Measurements from ENCODE around the gene DCLK2.

The DCLK2 gene

DNA sequence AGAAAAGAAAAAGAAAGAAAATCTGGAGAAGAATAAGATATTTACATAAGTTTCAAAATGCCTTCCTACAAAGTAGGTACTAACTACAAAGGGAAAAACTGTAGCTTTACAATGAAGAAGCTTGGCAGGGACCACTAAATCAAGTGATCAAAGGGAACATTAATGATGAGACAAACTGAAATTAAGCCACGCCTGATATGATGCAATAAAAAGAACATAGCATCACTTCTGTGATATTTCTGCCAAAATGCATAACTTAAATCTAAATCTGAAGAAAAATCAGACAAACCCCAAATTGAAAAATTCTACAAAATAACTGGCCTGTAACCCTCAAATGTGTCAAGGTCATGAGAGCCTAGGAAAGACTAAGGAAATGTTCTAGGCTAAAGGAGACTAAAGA lies 8.9 kb upstream of the DCLK2 start:
- no peak overlapping the region for H3K4me3 ChIP-seq (ENCODE audit: low read depth, low read length)
- no peak for DNase-seq
- in situ Hi-C loops (cut with HindIII; ENCODE audit: low pct_ligation_motif_present, low sequenced_read_pairs) = no loop called here
- no peaks in the 10 kb centered on the region for H3K27me3 ChIP-seq (replicated peaks)
- TF ChIP-seq, protein P1, sequence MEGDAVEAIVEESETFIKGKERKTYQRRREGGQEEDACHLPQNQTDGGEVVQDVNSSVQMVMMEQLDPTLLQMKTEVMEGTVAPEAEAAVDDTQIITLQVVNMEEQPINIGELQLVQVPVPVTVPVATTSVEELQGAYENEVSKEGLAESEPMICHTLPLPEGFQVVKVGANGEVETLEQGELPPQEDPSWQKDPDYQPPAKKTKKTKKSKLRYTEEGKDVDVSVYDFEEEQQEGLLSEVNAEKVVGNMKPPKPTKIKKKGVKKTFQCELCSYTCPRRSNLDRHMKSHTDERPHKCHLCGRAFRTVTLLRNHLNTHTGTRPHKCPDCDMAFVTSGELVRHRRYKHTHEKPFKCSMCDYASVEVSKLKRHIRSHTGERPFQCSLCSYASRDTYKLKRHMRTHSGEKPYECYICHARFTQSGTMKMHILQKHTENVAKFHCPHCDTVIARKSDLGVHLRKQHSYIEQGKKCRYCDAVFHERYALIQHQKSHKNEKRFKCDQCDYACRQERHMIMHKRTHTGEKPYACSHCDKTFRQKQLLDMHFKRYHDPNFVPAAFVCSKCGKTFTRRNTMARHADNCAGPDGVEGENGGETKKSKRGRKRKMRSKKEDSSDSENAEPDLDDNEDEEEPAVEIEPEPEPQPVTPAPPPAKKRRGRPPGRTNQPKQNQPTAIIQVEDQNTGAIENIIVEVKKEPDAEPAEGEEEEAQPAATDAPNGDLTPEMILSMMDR (IDR thresholded peaks at IDR 0.05; ENCODE audit: low read depth, low read length, missing control alignments) = no peak
- H3K27ac ChIP-seq = no peak overlapping the region
- H3K36me3 ChIP-seq (replicated peaks) = no peaks in the 10 kb centered on the region

DNA sequence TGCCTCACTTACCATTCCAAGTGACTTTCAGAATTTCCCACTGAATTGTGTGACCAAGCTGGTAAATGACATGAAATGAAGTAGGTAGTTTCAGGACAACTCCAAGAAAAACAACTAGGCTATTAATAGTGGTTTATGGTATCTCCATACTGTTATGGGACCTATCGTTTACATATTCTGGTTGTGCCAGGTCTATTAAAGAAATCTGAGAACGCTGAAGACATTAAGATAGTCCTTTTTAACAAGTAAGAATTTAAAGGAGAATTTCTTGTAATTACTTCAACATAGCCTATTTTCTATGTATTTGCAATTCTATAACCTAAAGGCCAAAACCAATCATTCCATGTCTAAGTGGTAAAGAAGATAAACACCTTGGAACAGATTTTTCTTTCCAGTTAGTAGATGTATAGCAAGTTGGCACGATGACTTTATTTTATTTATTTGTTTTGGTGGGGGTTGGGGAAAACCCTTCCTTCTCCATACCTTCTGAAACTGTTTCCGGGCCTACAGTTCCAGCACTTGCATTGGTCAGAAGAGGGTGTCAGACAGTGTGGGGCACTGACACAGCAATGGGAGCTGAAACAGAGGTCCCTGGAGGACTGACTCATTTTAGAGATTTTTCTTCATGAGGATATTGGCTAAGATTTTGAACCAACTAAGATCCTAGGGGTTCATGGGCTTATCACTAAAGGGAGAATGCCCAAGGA lies 7.6 kb upstream of the DCLK2 start:
- peak; percentile 77 for DNase-seq
- in situ Hi-C loops (cut with HindIII; ENCODE audit: low pct_ligation_motif_present, low sequenced_read_pairs) = no loop called here
- no peaks in the 10 kb centered on the region for H3K27me3 ChIP-seq (replicated peaks)
- TF ChIP-seq, protein P1 (IDR thresholded peaks at IDR 0.05; ENCODE audit: low read depth, low read length, missing control alignments) = no peak
- no peak overlapping the region for H3K27ac ChIP-seq
- H3K36me3 ChIP-seq (replicated peaks) = no peaks in the 10 kb centered on the region
- no peak overlapping the region for H3K4me3 ChIP-seq (ENCODE audit: low read depth, low read length)

DNA sequence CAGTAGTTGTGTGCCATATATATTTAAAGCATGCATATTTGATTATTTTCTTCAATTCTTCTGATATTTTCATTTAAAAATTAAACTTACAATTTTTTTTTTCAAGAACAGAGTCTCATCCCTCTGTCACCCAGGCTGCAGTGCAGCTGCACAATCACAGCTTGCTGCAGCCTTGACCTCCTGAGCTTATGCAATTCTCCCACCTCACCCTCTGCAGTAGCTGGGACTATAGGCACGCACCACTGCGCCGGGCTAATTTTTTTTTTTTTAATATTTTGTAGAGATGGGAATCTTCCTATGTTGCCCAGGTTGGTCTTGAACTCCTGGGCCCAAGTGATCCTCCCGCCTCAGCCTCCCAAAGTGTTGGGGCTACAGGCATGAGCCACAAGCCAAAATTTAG lies 5.8 kb upstream of the DCLK2 start:
- TF ChIP-seq, protein P1 (IDR thresholded peaks at IDR 0.05; ENCODE audit: low read depth, low read length, missing control alignments) = no peak
- H3K27me3 ChIP-seq (replicated peaks) = no peaks in the 10 kb centered on the region
- in situ Hi-C loops (cut with HindIII; ENCODE audit: low pct_ligation_motif_present, low sequenced_read_pairs) = no loop called here

DNA sequence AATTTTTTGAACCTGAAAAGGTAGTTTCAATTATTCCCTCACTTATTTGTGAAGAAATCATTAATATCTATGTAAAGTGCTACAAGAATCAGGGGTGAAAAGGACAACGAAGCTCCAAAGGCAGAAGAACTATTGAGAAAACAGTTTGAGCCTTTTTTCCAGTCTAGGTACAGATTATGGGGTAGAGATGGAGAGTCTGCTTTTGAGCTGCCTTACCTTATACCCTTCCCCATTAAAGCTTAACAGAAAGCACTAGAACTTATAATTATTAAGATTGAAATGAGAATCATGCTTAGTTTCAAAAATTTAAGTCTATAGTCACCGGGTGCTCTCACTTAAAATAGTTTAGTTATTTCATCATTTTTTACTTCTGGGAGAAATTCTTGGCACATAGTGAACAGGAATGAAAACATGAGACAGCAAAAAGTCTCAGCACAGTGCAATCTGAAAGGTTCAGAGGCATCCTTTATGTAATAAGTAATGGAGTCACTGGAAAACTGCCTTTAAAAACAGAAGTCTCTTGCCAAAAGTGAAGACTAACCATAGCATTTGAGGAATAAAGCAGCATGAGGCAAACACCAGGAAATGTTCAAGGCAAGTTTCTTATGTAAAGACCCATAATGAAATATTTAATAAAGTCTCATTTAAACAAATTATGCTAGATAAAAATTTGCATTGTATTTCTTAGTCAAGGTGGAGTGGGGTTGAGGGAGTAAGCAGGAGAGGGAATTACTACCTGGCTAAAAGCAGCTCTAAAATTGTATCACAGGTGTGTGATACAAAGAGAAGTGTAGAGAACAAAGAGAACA lies 5.1 kb upstream of the DCLK2 start:
- TF ChIP-seq, protein P1 (IDR thresholded peaks at IDR 0.05; ENCODE audit: low read depth, low read length, missing control alignments) = no peak
- in situ Hi-C loops (cut with HindIII; ENCODE audit: low pct_ligation_motif_present, low sequenced_read_pairs) = no loop called here
- no peak overlapping the region for H3K4me3 ChIP-seq (ENCODE audit: low read depth, low read length)
- no peaks in the 10 kb centered on the region for H3K27me3 ChIP-seq (replicated peaks)
- DNase-seq = peak; percentile 78
- peak overlapping the region; percentile 90 for H3K27ac ChIP-seq
- H3K36me3 ChIP-seq (replicated peaks) = no peaks in the 10 kb centered on the region

More for the DNA sequence above, 5.8 kb upstream of the DCLK2 start:
- Histone ChIP-seq H3K27ac (peak overlapping the region; percentile 90), H3K36me3 (replicated peaks) (no peaks in the 10 kb centered on the region), H3K4me3 (ENCODE audit: low read depth, low read length) (no peak overlapping the region)
- no peak for DNase-seq

DNA sequence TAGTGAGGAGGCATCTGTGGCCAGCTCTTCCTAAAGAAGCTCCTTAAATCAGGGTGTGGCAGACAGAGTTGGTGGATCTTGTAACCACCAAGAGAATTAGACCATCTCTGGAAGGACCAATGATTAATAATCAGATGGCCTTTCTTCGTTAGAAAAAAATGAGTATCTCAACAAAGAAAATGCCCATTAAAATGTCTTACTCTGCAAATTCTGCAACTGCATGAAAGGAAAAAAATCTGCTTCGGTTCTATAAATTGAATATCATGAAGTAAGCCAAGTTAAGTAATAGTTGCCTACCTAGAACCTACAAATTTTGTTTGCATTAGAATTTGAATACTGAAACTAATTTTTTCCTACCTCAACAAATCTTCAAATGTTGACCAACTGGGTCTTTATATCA lies 4.2 kb upstream of the DCLK2 start:
- TF ChIP-seq, protein P1 (IDR thresholded peaks at IDR 0.05; ENCODE audit: low read depth, low read length, missing control alignments) = no peak
- H3K27me3 ChIP-seq (replicated peaks) = no peaks in the 10 kb centered on the region

More for the DNA sequence above, 4.2 kb upstream of the DCLK2 start:
- no peak for DNase-seq
- no peak overlapping the region for H3K4me3 ChIP-seq (ENCODE audit: low read depth, low read length)
- H3K36me3 ChIP-seq (replicated peaks) = no peaks in the 10 kb centered on the region
- H3K27ac ChIP-seq = no peak overlapping the region
- in situ Hi-C loops (cut with HindIII; ENCODE audit: low pct_ligation_motif_present, low sequenced_read_pairs) = no loop called here
